KMS-11 (cell line): ENCODE data around the gene LAMA2.

Experiments used
- H2AFZ ChIP-seq: fragments of 200-600 bp; sonication (generic); 2 replicates; pipeline ENCODE4 v1.6.1; 2016; ENCODE audit warnings: antibody characterized with exemption, mixed run types, low read depth
- H3K27ac ChIP-seq: fragments of 200-600 bp; sonication (generic); 2 replicates; pipeline ENCODE4 v1.6.1; 2016; ENCODE audit warnings: mild to moderate bottlenecking, mixed run types
- H3K27me3 ChIP-seq: fragments of 200-600 bp; sonication (generic); 2 replicates; pipeline ENCODE4 v1.6.1; 2017; ENCODE audit warnings: mild to moderate bottlenecking, low read depth, mixed run types, moderate library complexity; ENCODE audit not compliant: insufficient read depth
- H3K36me3 ChIP-seq: fragments of 200-600 bp; sonication (generic); 2 replicates; pipeline ENCODE4 v1.6.1; 2017; ENCODE audit warnings: mild to moderate bottlenecking, mixed run types; ENCODE audit not compliant: insufficient read depth
- H3K4me1 ChIP-seq: fragments of 200-600 bp; sonication (generic); 2 replicates; pipeline ENCODE4 v1.6.1; 2016; ENCODE audit warnings: mild to moderate bottlenecking, low read depth, mixed run types; ENCODE audit not compliant: poor library complexity, severe bottlenecking
- H3K4me2 ChIP-seq: fragments of 200-600 bp; sonication (generic); 2 replicates; pipeline ENCODE4 v1.7.0; 2016; ENCODE audit warnings: mild to moderate bottlenecking, mixed run types
- H3K4me3 ChIP-seq: fragments of 200-600 bp; sonication (generic); IDR thresholded peaks from 2 replicates; pipeline ENCODE4 v1.6.1; 2017; ENCODE audit warnings: low read depth, low read length, mixed read lengths; ENCODE audit not compliant: insufficient read depth
- H3K79me2 ChIP-seq: fragments of 200-600 bp; sonication (generic); 2 replicates; pipeline ENCODE4 v1.6.1; 2016; ENCODE audit warnings: low read depth, mixed run types; ENCODE audit not compliant: insufficient read depth
- H3K9ac ChIP-seq: fragments of 200-600 bp; sonication (generic); 2 replicates; pipeline ENCODE4 v1.6.1; 2016; ENCODE audit warnings: mild to moderate bottlenecking, mixed run types
- H4K20me1 ChIP-seq: fragments of 200-600 bp; sonication (generic); 2 replicates; pipeline ENCODE4 v1.6.1; 2016; ENCODE audit warnings: mild to moderate bottlenecking, mixed run types; ENCODE audit not compliant: insufficient read depth
- TF ChIP-seq, protein P1 (sequence below): fragments of 200-600 bp; sonication (generic); conservative IDR thresholded peaks from 2 replicates; pipeline ENCODE4 v1.6.1; 2017; ENCODE audit warnings: low read depth, mild to moderate bottlenecking, antibody characterized with exemption, low read length, moderate library complexity, mixed read lengths

Gene LAMA2

GRCh38 chr6:129292836-129293235 is 409.9 kb downstream of the LAMA2 start:
- Histone ChIP-seq H3K36me3 (no peaks in the 10 kb centered on the region), H3K4me2 (no peak overlapping the region), H2AFZ (no peak overlapping the region), H3K27ac (no peak overlapping the region), H3K4me1 (no peaks in the 10 kb centered on the region), H4K20me1 (no peaks in the 10 kb centered on the region), H3K27me3 (no peaks in the 10 kb centered on the region), H3K9ac (no peak overlapping the region), H3K4me3 (no peak overlapping the region), H3K79me2 (no peaks in the 10 kb centered on the region)
- TF ChIP-seq, protein P1, sequence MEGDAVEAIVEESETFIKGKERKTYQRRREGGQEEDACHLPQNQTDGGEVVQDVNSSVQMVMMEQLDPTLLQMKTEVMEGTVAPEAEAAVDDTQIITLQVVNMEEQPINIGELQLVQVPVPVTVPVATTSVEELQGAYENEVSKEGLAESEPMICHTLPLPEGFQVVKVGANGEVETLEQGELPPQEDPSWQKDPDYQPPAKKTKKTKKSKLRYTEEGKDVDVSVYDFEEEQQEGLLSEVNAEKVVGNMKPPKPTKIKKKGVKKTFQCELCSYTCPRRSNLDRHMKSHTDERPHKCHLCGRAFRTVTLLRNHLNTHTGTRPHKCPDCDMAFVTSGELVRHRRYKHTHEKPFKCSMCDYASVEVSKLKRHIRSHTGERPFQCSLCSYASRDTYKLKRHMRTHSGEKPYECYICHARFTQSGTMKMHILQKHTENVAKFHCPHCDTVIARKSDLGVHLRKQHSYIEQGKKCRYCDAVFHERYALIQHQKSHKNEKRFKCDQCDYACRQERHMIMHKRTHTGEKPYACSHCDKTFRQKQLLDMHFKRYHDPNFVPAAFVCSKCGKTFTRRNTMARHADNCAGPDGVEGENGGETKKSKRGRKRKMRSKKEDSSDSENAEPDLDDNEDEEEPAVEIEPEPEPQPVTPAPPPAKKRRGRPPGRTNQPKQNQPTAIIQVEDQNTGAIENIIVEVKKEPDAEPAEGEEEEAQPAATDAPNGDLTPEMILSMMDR = no peak

DNA sequence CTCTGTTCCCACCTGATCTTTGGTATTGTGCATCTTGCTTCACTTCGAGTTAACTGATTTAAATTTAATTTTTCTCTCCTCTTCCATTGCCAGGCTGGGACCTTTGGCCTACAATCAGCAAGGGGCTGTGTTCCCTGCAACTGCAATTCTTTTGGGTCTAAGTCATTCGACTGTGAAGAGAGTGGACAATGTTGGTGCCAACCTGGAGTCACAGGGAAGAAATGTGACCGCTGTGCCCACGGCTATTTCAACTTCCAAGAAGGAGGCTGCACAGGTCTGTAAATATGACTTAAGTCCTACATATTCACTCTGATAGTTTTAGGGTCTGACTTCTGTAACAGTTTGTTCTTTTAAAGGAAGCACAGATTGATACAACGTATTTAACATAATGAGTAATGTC is 414.7 kb downstream of the LAMA2 start:
- Histone ChIP-seq H3K4me2 (no peak overlapping the region), H3K27me3 (no peaks in the 10 kb centered on the region), H3K9ac (no peak overlapping the region), H3K36me3 (no peaks in the 10 kb centered on the region), H3K4me3 (no peak overlapping the region), H3K4me1 (no peaks in the 10 kb centered on the region), H4K20me1 (no peaks in the 10 kb centered on the region), H3K27ac (no peak overlapping the region), H3K79me2 (no peaks in the 10 kb centered on the region), H2AFZ (no peak overlapping the region)
- TF ChIP-seq, protein P1 = no peak

DNA sequence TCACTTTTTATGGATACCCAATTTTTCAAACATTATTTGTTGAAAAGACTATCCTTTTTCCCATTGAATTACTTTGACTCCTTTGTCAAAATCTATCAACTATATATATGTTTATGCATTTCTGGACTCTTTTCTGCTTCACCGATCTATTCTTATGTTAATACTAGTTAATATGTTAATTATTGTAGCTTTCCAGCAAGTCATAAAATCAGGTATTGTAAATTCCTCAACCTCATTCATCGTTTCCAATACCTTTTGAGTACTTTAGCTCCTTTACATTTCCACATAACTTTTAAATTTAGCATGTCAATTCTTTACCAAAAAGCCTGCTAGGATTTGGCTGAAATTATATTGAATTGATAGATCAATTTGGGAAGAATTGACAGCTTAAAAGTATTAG is 419.7 kb downstream of the LAMA2 start:
- no peak overlapping the region for H2AFZ ChIP-seq
- H3K36me3 ChIP-seq = no peaks in the 10 kb centered on the region
- H3K9ac ChIP-seq = no peak overlapping the region
- H3K27ac ChIP-seq = no peak overlapping the region
- no peaks in the 10 kb centered on the region for H3K27me3 ChIP-seq
- H3K4me3 ChIP-seq = no peak overlapping the region
- no peaks in the 10 kb centered on the region for H3K4me1 ChIP-seq
- no peaks in the 10 kb centered on the region for H4K20me1 ChIP-seq
- no peaks in the 10 kb centered on the region for H3K79me2 ChIP-seq
- TF ChIP-seq, protein P1 = no peak
- no peak overlapping the region for H3K4me2 ChIP-seq

DNA sequence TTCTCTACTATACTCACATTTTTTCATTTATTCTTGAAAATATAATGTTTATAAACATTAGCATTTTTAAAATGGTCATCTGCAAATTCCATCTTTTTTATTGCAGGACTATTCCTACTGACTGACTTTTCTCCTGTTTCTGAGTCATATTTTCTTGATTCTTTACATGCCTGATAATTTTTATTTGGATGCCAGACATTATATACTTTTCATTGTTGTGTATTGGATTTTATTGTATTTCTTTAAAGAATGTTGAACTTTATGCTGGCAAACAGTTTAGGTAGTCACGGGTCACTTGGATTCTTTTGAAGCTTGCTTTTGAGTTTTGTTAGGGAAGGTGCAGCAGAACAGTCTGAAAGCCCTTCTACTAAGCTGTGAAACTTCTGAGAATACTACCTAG is 423.9 kb downstream of the LAMA2 start:
- TF ChIP-seq, protein P1 = no peak
- H2AFZ ChIP-seq = no peak overlapping the region
- H3K36me3 ChIP-seq = no peaks in the 10 kb centered on the region
- H3K4me2 ChIP-seq = no peak overlapping the region
- H3K27me3 ChIP-seq = no peaks in the 10 kb centered on the region
- no peak overlapping the region for H3K27ac ChIP-seq
- H3K4me1 ChIP-seq = no peaks in the 10 kb centered on the region
- no peaks in the 10 kb centered on the region for H3K79me2 ChIP-seq
- H4K20me1 ChIP-seq = no peaks in the 10 kb centered on the region
- H3K4me3 ChIP-seq = no peak overlapping the region
- H3K9ac ChIP-seq = no peak overlapping the region
